Neural progenitor cell (in vitro differentiated cells): ENCODE measurements around the gene RNF114. TPM values are rescaled to one million over a fixed set of nuclear protein-coding genes. Genes with fewer than 3 reads are reported as not detected.

Experiments
- DNase-seq: peaks from one replicate; pipeline ENCODE4 v3.0.0-alpha.2; 2016; ENCODE audit warnings: low spot score
- H2AFZ ChIP-seq: fragments of 200-600 bp; sonication (generic); replicated peaks from 2 replicates; pipeline ENCODE4 v1.6.1; 2016; ENCODE audit warnings: antibody characterized with exemption
- H3F3A ChIP-seq: fragments of 200-600 bp; sonication (generic); 2 replicates; pipeline ENCODE4 v1.6.1; 2016; ENCODE audit warnings: antibody characterized with exemption, low read depth
- H3K27ac ChIP-seq: fragments of 200-600 bp; sonication (generic); 2 replicates; pipeline ENCODE4 v1.5.1; 2016; ENCODE audit warnings: mild to moderate bottlenecking
- H3K27me3 ChIP-seq: fragments of 200-600 bp; sonication (generic); 2 replicates; pipeline ENCODE4 v1.6.1; 2016; ENCODE audit warnings: mild to moderate bottlenecking, moderate library complexity
- H3K36me3 ChIP-seq: fragments of 200-600 bp; sonication (generic); 2 replicates; pipeline ENCODE4 v1.5.1; 2016
- H3K4me1 ChIP-seq: fragments of 200-600 bp; sonication (generic); 2 replicates; pipeline ENCODE4 v1.6.1; 2016; ENCODE audit warnings: mixed run types
- H3K4me2 ChIP-seq: fragments of 200-600 bp; sonication (generic); 2 replicates; pipeline ENCODE4 v1.6.1; 2016
- H3K4me3 ChIP-seq: fragments of 200-600 bp; sonication (generic); 2 replicates; pipeline ENCODE4 v1.5.1; 2016
- H3K79me2 ChIP-seq: fragments of 200-600 bp; sonication (generic); 2 replicates; pipeline ENCODE4 v1.6.1; 2016; ENCODE audit warnings: low read depth
- H3K9ac ChIP-seq: fragments of 200-600 bp; sonication (generic); 2 replicates; pipeline ENCODE4 v1.6.1; 2016
- H3K9me3 ChIP-seq: fragments of 200-600 bp; sonication (generic); 2 replicates; pipeline ENCODE4 v1.5.1; 2016; ENCODE audit warnings: low read depth
- H4K20me1 ChIP-seq: fragments of 200-600 bp; sonication (generic); 2 replicates; pipeline ENCODE4 v1.6.1; 2016; ENCODE audit warnings: low read depth
- H3K27ac Mint-ChIP-seq: 3 replicates; pipeline ENCODE4 v1.8.0; 2021; ENCODE audit warnings: mixed read lengths
- H3K27me3 Mint-ChIP-seq: 2 replicates; pipeline ENCODE4 v1.8.0; 2022; ENCODE audit warnings: low read depth, mild to moderate bottlenecking, inconsistent platforms, moderate library complexity, mixed read lengths; ENCODE audit not compliant: insufficient read depth
- H3K36me3 Mint-ChIP-seq: 3 replicates; pipeline ENCODE4 v1.8.0; 2021; ENCODE audit warnings: mixed read lengths
- H3K4me1 Mint-ChIP-seq: 3 replicates; pipeline ENCODE4 v1.8.0; 2021; ENCODE audit warnings: mixed read lengths
- H3K4me3 Mint-ChIP-seq: 3 replicates; pipeline ENCODE4 v1.8.0; 2021; ENCODE audit warnings: mild to moderate bottlenecking, moderate library complexity, mixed read lengths
- H3K9me3 Mint-ChIP-seq: 3 replicates; pipeline ENCODE4 v1.8.0; 2020; ENCODE audit warnings: mixed read lengths
- EZH2 ChIP-seq: fragments of 200-600 bp; sonication (generic); IDR thresholded peaks from 2 replicates; pipeline ENCODE4 v1.6.1; 2017; ENCODE audit warnings: antibody characterized with exemption, mild to moderate bottlenecking, moderate library complexity
- EZH2phosphoT487 ChIP-seq: fragments of 200-600 bp; sonication (generic); IDR thresholded peaks from 2 replicates; pipeline ENCODE4 v1.6.1; 2017; ENCODE audit warnings: antibody characterized with exemption
- total RNA-seq: library from RNA; depleted of rRNA; stranded (reverse); fragments of >200 nt; gene quantifications from 2 replicates; pipeline ENCODE4 v1.2.3, GENCODE V29; 2015; ENCODE audit warnings: low replicate concordance
- TF ChIP-seq, protein P1 (sequence below): fragments of 200-600 bp; sonication (generic); IDR thresholded peaks from 2 replicates; pipeline ENCODE4 v1.5.1; 2017; ENCODE audit warnings: antibody characterized with exemption, mild to moderate bottlenecking

RNF114 gene
- total RNA-seq, 1 donor from 2014 or later: 41.3 TPM

GRCh38 chr20:49890471-49891361, 45.5 kb upstream of the RNF114 start:
- Mint-ChIP-seq H3K27ac (peak overlapping the region; percentile 88), H3K36me3 (peaks cover 4% of the 10 kb centered on the region), H3K9me3 (no peaks in the 10 kb centered on the region), H3K27me3 (peaks cover 19% of the 10 kb centered on the region), H3K4me3 (peak overlapping the region; percentile 33), H3K4me1 (peaks cover 72% of the 10 kb centered on the region)
- Histone ChIP-seq H3K4me1 (peaks cover 27% of the 10 kb centered on the region), H3K9ac (no peak overlapping the region), H3K27me3 (no peaks in the 10 kb centered on the region), H3K9me3 (no peaks in the 10 kb centered on the region), H3K27ac (no peak overlapping the region), H3K79me2 (no peaks in the 10 kb centered on the region), H3K4me3 (no peak overlapping the region), H3K36me3 (no peaks in the 10 kb centered on the region), H3F3A (peaks cover 8% of the 10 kb centered on the region), H4K20me1 (peaks cover 4% of the 10 kb centered on the region), H3K4me2 (peak overlapping the region; percentile 31), H2AFZ (no peak overlapping the region)
- TF ChIP-seq, protein P1, sequence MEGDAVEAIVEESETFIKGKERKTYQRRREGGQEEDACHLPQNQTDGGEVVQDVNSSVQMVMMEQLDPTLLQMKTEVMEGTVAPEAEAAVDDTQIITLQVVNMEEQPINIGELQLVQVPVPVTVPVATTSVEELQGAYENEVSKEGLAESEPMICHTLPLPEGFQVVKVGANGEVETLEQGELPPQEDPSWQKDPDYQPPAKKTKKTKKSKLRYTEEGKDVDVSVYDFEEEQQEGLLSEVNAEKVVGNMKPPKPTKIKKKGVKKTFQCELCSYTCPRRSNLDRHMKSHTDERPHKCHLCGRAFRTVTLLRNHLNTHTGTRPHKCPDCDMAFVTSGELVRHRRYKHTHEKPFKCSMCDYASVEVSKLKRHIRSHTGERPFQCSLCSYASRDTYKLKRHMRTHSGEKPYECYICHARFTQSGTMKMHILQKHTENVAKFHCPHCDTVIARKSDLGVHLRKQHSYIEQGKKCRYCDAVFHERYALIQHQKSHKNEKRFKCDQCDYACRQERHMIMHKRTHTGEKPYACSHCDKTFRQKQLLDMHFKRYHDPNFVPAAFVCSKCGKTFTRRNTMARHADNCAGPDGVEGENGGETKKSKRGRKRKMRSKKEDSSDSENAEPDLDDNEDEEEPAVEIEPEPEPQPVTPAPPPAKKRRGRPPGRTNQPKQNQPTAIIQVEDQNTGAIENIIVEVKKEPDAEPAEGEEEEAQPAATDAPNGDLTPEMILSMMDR: no peak
- TF ChIP-seq EZH2phosphoT487 (no peak), EZH2 (no peak)
- DNase-seq: peak; percentile 27

- no peak overlapping the region for H3K27ac ChIP-seq
- no peaks in the 10 kb centered on the region for H3K27me3 ChIP-seq
- no peaks in the 10 kb centered on the region for H4K20me1 ChIP-seq
- H2AFZ ChIP-seq: no peak overlapping the region
- H3K79me2 ChIP-seq: no peaks in the 10 kb centered on the region
- H3K4me2 ChIP-seq: peak overlapping the region; percentile 31
- Mint-ChIP-seq H3K9me3 (no peaks in the 10 kb centered on the region), H3K36me3 (peaks cover 1% of the 10 kb centered on the region), H3K27ac (peak overlapping the region; percentile 88), H3K27me3 (peaks cover 19% of the 10 kb centered on the region), H3K4me1 (peaks cover 64% of the 10 kb centered on the region), H3K4me3 (peak overlapping the region; percentile 41)
- TF ChIP-seq, protein P1: no peak
- TF ChIP-seq EZH2 (no peak), EZH2phosphoT487 (no peak)
- no peaks in the 10 kb centered on the region for H3K9me3 ChIP-seq
- H3K4me3 ChIP-seq: no peak overlapping the region
- no peaks in the 10 kb centered on the region for H3K36me3 ChIP-seq
- peaks cover 3% of the 10 kb centered on the region for H3F3A ChIP-seq
- no peak for DNase-seq
- no peak overlapping the region for H3K9ac ChIP-seq
- peaks cover 21% of the 10 kb centered on the region for H3K4me1 ChIP-seq
Measured at GRCh38 chr20:49891476-49892110, 44.6 kb upstream of the RNF114 start.

DNA sequence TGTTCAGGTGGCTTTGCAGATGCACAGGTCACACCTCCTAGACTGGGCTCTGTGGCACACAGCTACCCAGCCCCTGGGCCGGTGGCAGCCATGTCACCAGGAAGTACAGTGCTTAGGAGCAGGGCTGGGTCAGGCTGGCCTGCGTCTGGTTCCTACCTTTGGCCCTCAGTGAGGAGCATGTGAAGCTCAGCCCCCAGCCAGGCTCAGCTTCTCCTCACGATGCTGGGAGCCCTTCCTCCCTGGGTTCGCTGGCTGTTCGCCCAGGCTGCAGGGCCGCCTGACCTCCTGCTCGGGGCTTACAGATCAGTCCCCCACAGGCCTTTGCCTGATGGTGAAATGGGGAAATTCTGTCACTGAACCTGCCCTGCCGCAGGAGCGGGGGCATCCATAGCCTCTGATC, 43.9 kb upstream of the RNF114 start:
- Histone ChIP-seq H3K27ac (no peak overlapping the region), H3K36me3 (no peaks in the 10 kb centered on the region), H2AFZ (no peak overlapping the region), H3K9me3 (no peaks in the 10 kb centered on the region), H3K4me1 (peaks cover 21% of the 10 kb centered on the region), H3K4me3 (no peak overlapping the region), H4K20me1 (no peaks in the 10 kb centered on the region), H3F3A (peaks cover 3% of the 10 kb centered on the region), H3K27me3 (no peaks in the 10 kb centered on the region), H3K4me2 (no peak overlapping the region), H3K9ac (no peak overlapping the region), H3K79me2 (no peaks in the 10 kb centered on the region)
- no peak for DNase-seq
- TF ChIP-seq EZH2: no peak
- TF ChIP-seq EZH2phosphoT487: no peak
- TF ChIP-seq, protein P1: no peak
- H3K36me3 Mint-ChIP-seq: peaks cover 1% of the 10 kb centered on the region
- H3K27me3 Mint-ChIP-seq: peaks cover 18% of the 10 kb centered on the region
- peaks cover 57% of the 10 kb centered on the region for H3K4me1 Mint-ChIP-seq
- peak overlapping the region; percentile 75 for H3K27ac Mint-ChIP-seq
- no peak overlapping the region for H3K4me3 Mint-ChIP-seq
- no peaks in the 10 kb centered on the region for H3K9me3 Mint-ChIP-seq
